SK-N-SH (cell line): ENCODE measurements around the gene ZNRF1. TPM values are rescaled to one million over a fixed set of nuclear protein-coding genes. Genes with fewer than 3 reads are reported as not detected.

Source experiments
- CTCF ChIA-PET: fragments of 300-600, 350-600 bp; formaldehyde crosslinking; extraction: SDS; loops from one replicate; lab custom pipeline; 2021; lab: Yijun Ruan, JAX
- POLR2A ChIA-PET: fragments of 350-600 bp; sonication (Branson Sonifier 250); formaldehyde crosslinking; extraction: SDS; loops from one replicate; lab custom pipeline; 2020; ENCODE audit warnings: antibody characterized with exemption, inconsistent platforms; lab: Yijun Ruan, JAX
- DNase-seq: peaks from one replicate; pipeline ENCODE4 v3.0.0; 2012
- H2AFZ ChIP-seq: fragments of 200-600 bp; sonication (generic); 2 replicates; pipeline ENCODE4 v1.8.1; 2016; ENCODE audit warnings: antibody characterized with exemption, mild to moderate bottlenecking, low read depth
- H3F3A ChIP-seq: fragments of 200-600 bp; sonication (generic); replicated peaks from 2 replicates; pipeline ENCODE3; 2016; ENCODE audit warnings: antibody characterized with exemption, mild to moderate bottlenecking; ENCODE audit not compliant: insufficient read depth
- H3K27ac ChIP-seq, 2 experiments: fragments of 200-500 bp in 1 of 2; fragments of 200-600 bp in 1 of 2; sonication (Bioruptor generic) in 1 of 2; sonication (generic), shearing (Covaris generic) in 1 of 2; 2 replicates each; pipeline versions ENCODE4 v1.5.1 to v1.6.1; 2014 to 2016; ENCODE audit warnings: low read depth in 2 of 2, inconsistent platforms in 1 of 2, low read length in 1 of 2, mild to moderate bottlenecking in 1 of 2, mixed read lengths in 1 of 2
- H3K27me3 ChIP-seq: fragments of 200-600 bp; sonication (generic), shearing (Covaris generic); 2 replicates; pipeline ENCODE4 v1.6.1; 2016; ENCODE audit warnings: mixed run types; ENCODE audit not compliant: insufficient read depth
- H3K36me3 ChIP-seq, 2 experiments: fragments of 200-500 bp in 1 of 2; fragments of 200-600 bp in 1 of 2; sonication (Bioruptor generic) in 1 of 2; sonication (generic) in 1 of 2; replicated peaks in 1 of 2; 2 replicates each; pipeline versions ENCODE3 to v1.5.1; 2014 to 2016; ENCODE audit warnings: low read length in 1 of 2, mild to moderate bottlenecking in 1 of 2; ENCODE audit not compliant: insufficient read depth in 2 of 2, control insufficient read depth in 1 of 2
- H3K4me1 ChIP-seq, 2 experiments: fragments of 200-500 bp in 1 of 2; fragments of 200-600 bp in 1 of 2; sonication (Bioruptor generic) in 1 of 2; sonication (generic), shearing (Covaris generic) in 1 of 2; 2 replicates each; pipeline versions ENCODE4 v1.5.1 to v1.6.1; 2014 to 2016; ENCODE audit warnings: low read depth in 1 of 2, low read length in 1 of 2, mixed run types in 1 of 2; ENCODE audit not compliant: insufficient read depth in 2 of 2, control insufficient read depth in 1 of 2
- H3K4me2 ChIP-seq: fragments of 200-600 bp; sonication (generic), shearing (Covaris generic); 2 replicates; pipeline ENCODE4 v1.6.1; 2017; ENCODE audit warnings: mixed run types
- H3K4me3 ChIP-seq, 2 experiments: fragments of 200-500 bp in 1 of 2; fragments of 200-600 bp in 1 of 2; sonication (Bioruptor generic) in 1 of 2; sonication (generic), shearing (Covaris generic) in 1 of 2; 2 replicates each; pipeline versions ENCODE4 v1.5.1 to v1.8.1; 2014 to 2016; ENCODE audit warnings: low read depth in 2 of 2, inconsistent platforms in 1 of 2, low read length in 1 of 2, mild to moderate bottlenecking in 1 of 2, mixed read lengths in 1 of 2, moderate library complexity in 1 of 2
- H3K79me2 ChIP-seq: fragments of 200-600 bp; sonication (generic); 2 replicates; pipeline ENCODE4 v1.8.1; 2017; ENCODE audit warnings: mild to moderate bottlenecking; ENCODE audit not compliant: insufficient read depth
- H3K9ac ChIP-seq: fragments of 200-600 bp; sonication (generic); 2 replicates; pipeline ENCODE4 v1.6.1; 2017; ENCODE audit warnings: mixed run types
- H3K9me2 ChIP-seq: fragments of 200-600 bp; sonication (generic); 2 replicates; pipeline ENCODE4 v1.6.1; 2017; ENCODE audit warnings: mixed run types
- H3K9me3 ChIP-seq: fragments of 200-600 bp; sonication (generic); 2 replicates; pipeline ENCODE4 v1.6.1; 2017; ENCODE audit warnings: mixed run types, mild to moderate bottlenecking, moderate library complexity
- H4K20me1 ChIP-seq: fragments of 200-600 bp; sonication (generic); 2 replicates; pipeline ENCODE4 v1.6.1; 2017; ENCODE audit warnings: mild to moderate bottlenecking, mixed run types; ENCODE audit not compliant: insufficient read depth
- CHD2 ChIP-seq: fragments of 150-350 bp; IDR thresholded peaks from 2 replicates; pipeline ENCODE4 v1.6.1; 2018; ENCODE audit warnings: low read length; ENCODE audit not compliant: partially characterized antibody
- EP300 ChIP-seq, 2 experiments: IDR thresholded peaks; 2 replicates each; pipeline versions ENCODE4 v1.4.0 to v1.6.1; 2012; ENCODE audit warnings: borderline replicate concordance in 1 of 2, low read depth in 1 of 2, low read length in 1 of 2
- GATA2 ChIP-seq: sonication (generic); formaldehyde crosslinking; IDR thresholded peaks from 2 replicates; pipeline ENCODE4 v1.5.0; 2020; ENCODE audit warnings: mild to moderate bottlenecking, missing genetic modification reagents
- JUND ChIP-seq: IDR thresholded peaks from 2 replicates; pipeline ENCODE4 v1.4.0; 2012
- MEF2A ChIP-seq: IDR thresholded peaks from 2 replicates; pipeline ENCODE4 v1.4.0; 2012; ENCODE audit warnings: low read depth, borderline replicate concordance
- PBX3 ChIP-seq: IDR thresholded peaks from 2 replicates; pipeline ENCODE4; 2012
- RAD21 ChIP-seq: IDR thresholded peaks from 2 replicates; pipeline ENCODE4 v1.6.1; 2012; ENCODE audit warnings: mild to moderate bottlenecking, low read length
- RCOR1 ChIP-seq: fragments of 150-350 bp; IDR thresholded peaks from 2 replicates; pipeline ENCODE4 v1.6.1; 2017; ENCODE audit warnings: antibody characterized with exemption, low read length
- REST ChIP-seq: IDR thresholded peaks from 2 replicates; pipeline ENCODE4 v1.6.1; 2012; ENCODE audit warnings: mild to moderate bottlenecking, low read depth, low read length, moderate library complexity
- SMC3 ChIP-seq: IDR thresholded peaks from 2 replicates; pipeline ENCODE4 v1.6.1; 2012; ENCODE audit warnings: low read depth, low read length, improper control_type of control experiment
- TCF12 ChIP-seq: IDR thresholded peaks from 2 replicates; pipeline ENCODE4 v1.4.0; 2012
- ZBTB33 ChIP-seq: IDR thresholded peaks from 2 replicates; pipeline ENCODE4 v1.4.0; 2012; ENCODE audit warnings: low read depth, borderline replicate concordance
- WGBS: methylation state at CpG from one replicate; pipeline ENCODE4 v1.1.6; 2017; ENCODE audit warnings: low lambda C conversion rate; 5-methylcytosine and 5-hydroxymethylcytosine counted together
- polyA plus RNA-seq, 3 experiments: library from polyadenylated mRNA; depleted of rRNA; stranded (reverse); fragments of >200 nt; gene quantifications; 2 replicates each; pipeline ENCODE4 v1.2.3, GENCODE V29; 2012

The ZNRF1 gene
- polyA plus RNA-seq, 1 of the 3 experiments (the other 2 are of a cell fraction) = 23.7 TPM

- CTCF ChIA-PET = interaction anchor here (0.6 to 2.0 kb wide), 6 partner anchors 10 to 653 kb away, joined by 3 to 9 read pairs (median 4); no protein-coding TSS in a partner anchor
Measured at GRCh38 chr16:75043175-75043895, 44.5 kb downstream of the ZNRF1 start.

More at GRCh38 chr16:75043175-75043895, 44.5 kb downstream of the ZNRF1 start:
- H3K27me3 ChIP-seq = no peaks in the 10 kb centered on the region
- H3F3A ChIP-seq = no peaks in the 10 kb centered on the region
- TF ChIP-seq PBX3 (no peak), MEF2A (no peak), REST (no peak), JUND (no peak), ZBTB33 (no peak), GATA2 (CRISPR knock-in tag) (peak; percentile 65), SMC3 (no peak), EP300 (IDR thresholded peaks at IDR 0.05; ENCODE audit: borderline replicate concordance in 1 of 2, low read depth in 1 of 2, low read length in 1 of 2) (peak in 1 of 2 experiments; percentile 47; a peak in 1 of 4 replicates), RAD21 (peak; percentile 16; the same call in 1 of the 2 replicates), TCF12 (no peak), RCOR1 (peak; percentile 59; the same call in 1 of the 2 replicates), CHD2 (no peak)
- 94% methylated on average over 2 of the region's 2 CpGs for WGBS
- POLR2A ChIA-PET = interaction anchor here (1.4 to 1.7 kb wide), 2 partner anchors 27 to 63 kb away, joined by 3 to 6 read pairs; no protein-coding TSS in a partner anchor
- DNase-seq = peak; percentile 44
- peak overlapping the region in 1 of 2 experiments; percentile 88; a peak in 2 of 4 replicates for H3K27ac ChIP-seq
- no peaks in the 10 kb centered on the region for H3K36me3 ChIP-seq
- H3K4me1 ChIP-seq = peaks cover 0 to 14% of the 10 kb centered on the region in 2 experiments; a peak in 3 of 4 replicates
- H3K4me3 ChIP-seq = no peak overlapping the region
- H4K20me1 ChIP-seq = peaks cover 45% of the 10 kb centered on the region
- H3K9me2 ChIP-seq = no peaks in the 10 kb centered on the region
- no peak overlapping the region for H3K9ac ChIP-seq
- H3K79me2 ChIP-seq = peaks cover 93% of the 10 kb centered on the region
- no peaks in the 10 kb centered on the region for H3K9me3 ChIP-seq
- H3K4me2 ChIP-seq = no peak overlapping the region
- no peak overlapping the region for H2AFZ ChIP-seq
